Prostate gland (tissue), 2 donors: ENCODE results near the gene MGAT1.

ENCODE experiments used
- CTCF ChIP-seq, 4 experiments: fragments of 200-600 bp in 2 of 4; fragments of 450-650 bp in 2 of 4; sonication (generic) in 2 of 4; IDR thresholded peaks; 1 replicate in 3 of 4; 2 replicates in 1 of 4; pipeline ENCODE4 v1.5.1; 2016 to 2019; ENCODE audit warnings: antibody characterized with exemption in 4 of 4, mild to moderate bottlenecking in 2 of 4, moderate library complexity in 2 of 4
- POLR2A ChIP-seq: fragments of 450-650 bp; IDR thresholded peaks from one replicate; pipeline ENCODE4 v1.6.1; 2016; ENCODE audit warnings: antibody characterized with exemption, mild to moderate bottlenecking
- POLR2AphosphoS5 ChIP-seq: sonication (generic); formaldehyde crosslinking; IDR thresholded peaks from one replicate; pipeline ENCODE4 v1.6.1; 2017; ENCODE audit warnings: antibody characterized with exemption

GRCh38 chr5:180792965-180793287 lies 9.7 kb downstream of the MGAT1 start:
- TF ChIP-seq POLR2A (no peak), CTCF (IDR thresholded peaks at IDR 0.05) (no peak), POLR2AphosphoS5 (no peak)
